Kidney (tissue), 14 donors: Measurements from ENCODE around the gene KRTAP4-4. TPM values are rescaled to one million over a fixed set of nuclear protein-coding genes. Genes with fewer than 3 reads are reported as not detected.
A peak's percentile ranks its signal among the peaks of the same experiment; 100 is the strongest.
"Not testable (repeated sequence)": the region's sequence is repeated elsewhere in the genome, so short reads cannot be mapped to it uniquely, and the experiment has no call there.

Experiments used
- DNase-seq, 5 donors: peaks; one replicate each; pipeline ENCODE4 v3.0.0-alpha.2; 2013 to 2020
- FAIRE-seq: peaks from 2 replicates; lab custom pipeline; 2012; peaks lifted over from hg19 to GRCh38; lab: Jason Lieb, UNC
- H3K27ac ChIP-seq, 2 donors: one replicate each; pipeline ENCODE4 v1.7.0; 2013; ENCODE audit warnings: low read depth in 2 of 2, low read length in 2 of 2, inconsistent platforms in 1 of 2
- H3K27me3 ChIP-seq: one replicate; pipeline ENCODE4 v1.7.1; 2013; ENCODE audit warnings: low read length, inconsistent platforms; ENCODE audit not compliant: control insufficient read depth, insufficient read depth
- H3K36me3 ChIP-seq, 3 donors: one replicate each; pipeline versions ENCODE4 v1.7.0 to v1.7.1; 2013; ENCODE audit warnings: low read length in 3 of 3, control low read depth in 1 of 3, inconsistent platforms in 1 of 3; ENCODE audit not compliant: insufficient read depth in 3 of 3, control insufficient read depth in 2 of 3
- H3K4me1 ChIP-seq, 3 donors: one replicate each; pipeline versions ENCODE4 v1.7.0 to v1.7.1; 2013; ENCODE audit warnings: low read length in 3 of 3, inconsistent platforms in 1 of 3, low read depth in 1 of 3; ENCODE audit not compliant: control insufficient read depth in 2 of 3, insufficient read depth in 2 of 3
- H3K4me3 ChIP-seq, 3 donors: one replicate each; pipeline versions ENCODE4 v1.7.0 to v1.8.1; 2013; ENCODE audit warnings: low read length in 3 of 3, control low read depth in 1 of 3, inconsistent platforms in 1 of 3
- H3K9ac ChIP-seq, 3 donors: one replicate each; pipeline versions ENCODE4 v1.7.0 to v1.7.1; 2013; ENCODE audit warnings: low read length in 3 of 3, control low read depth in 1 of 3, inconsistent platforms in 1 of 3
- H3K9me3 ChIP-seq, 3 donors: one replicate each; pipeline versions ENCODE4 v1.7.0 to v1.7.1; 2013; ENCODE audit warnings: low read length in 3 of 3, control low read depth in 1 of 3, inconsistent platforms in 1 of 3; ENCODE audit not compliant: control insufficient read depth in 2 of 3, insufficient read depth in 1 of 3
- intact Hi-C: fragments of 100-400 bp; cut with DNase I; formaldehyde crosslinking; loops from one replicate; pipeline ENCODE4 v1.11.1; 2022
- polyA plus RNA-seq: library from polyadenylated mRNA; stranded (reverse); fragments of 350-450 nt; fragmentation: Illumina TruSeq; extraction: RNeasy Lipid Tissue Mini Kit (QIAGEN cat#74804); gene quantifications from one replicate; pipeline ENCODE4 v1.2.3, GENCODE V29; 2014; ENCODE audit warnings: low read depth, low replicate concordance; ENCODE audit not compliant: insufficient read depth
- total RNA-seq: library from RNA; stranded (reverse); fragmentation: NEBNext Ultra II Directional; extraction: Animal tissue kit (Norgen Biotek cat#: 25700); gene quantifications from one replicate; pipeline ENCODE4 v1.2.1, GENCODE V29; 2021
- TF ChIP-seq, protein P1 (sequence below): IDR thresholded peaks from 3 replicates; pipeline ENCODE4 v1.5.1; 2012; ENCODE audit warnings: mild to moderate bottlenecking, moderate library complexity, borderline replicate concordance; ENCODE audit not compliant: insufficient read depth; ENCODE audit errors: extremely low read depth
- donor health status: control.
- donor health status: control.
- donor health status: control.
- donor health status: control.
- donor health status: control.
- donor health status: DM: yes; HTN: yes; CAD: no.
- donor health status: Normal renal cell carcinoma (clear cell type).

Gene KRTAP4-4
- total and polyA plus RNA-seq, 2 donors from 2014 or later: not detected

DNA sequence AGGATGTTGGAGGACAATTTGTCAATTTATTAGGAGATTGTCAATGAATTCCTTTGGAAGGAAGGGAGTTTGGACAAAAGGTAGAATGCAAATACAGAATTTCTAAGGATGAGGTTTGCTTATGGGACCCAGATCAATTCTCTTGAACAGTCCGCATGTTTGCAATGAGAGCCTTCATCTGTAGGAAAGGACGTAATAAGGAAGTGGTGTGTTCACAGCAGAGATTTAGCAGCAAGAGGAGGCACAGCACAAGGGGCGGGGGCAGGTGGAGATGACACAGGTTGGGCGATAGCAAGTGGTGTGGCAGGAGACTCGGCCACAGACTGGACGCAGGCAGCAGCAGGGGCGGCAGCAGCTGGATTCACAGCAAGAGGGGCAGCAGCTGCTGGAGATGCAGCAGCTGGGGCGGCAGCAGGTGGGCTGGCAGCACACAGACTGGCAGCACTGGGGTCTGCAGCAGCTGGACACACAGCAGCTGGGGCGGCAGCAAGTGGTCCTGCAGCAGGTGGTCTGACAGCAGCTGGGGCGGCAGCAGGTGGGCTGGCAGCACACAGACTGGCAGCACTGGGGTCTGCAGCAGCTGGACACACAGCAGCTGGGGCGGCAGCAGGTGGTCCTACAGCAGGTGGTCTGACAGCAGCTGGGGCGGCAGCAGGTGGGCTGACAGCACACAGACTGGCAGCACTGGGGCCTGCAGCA, 37.1 kb downstream of the KRTAP4-4 start:
- H3K36me3 ChIP-seq, H3K27me3 ChIP-seq, intact Hi-C loops, FAIRE-seq, H3K27ac ChIP-seq, H3K9me3 ChIP-seq, H3K4me1 ChIP-seq, H3K4me3 ChIP-seq, H3K9ac ChIP-seq, DNase-seq: not testable (repeated sequence)

DNA sequence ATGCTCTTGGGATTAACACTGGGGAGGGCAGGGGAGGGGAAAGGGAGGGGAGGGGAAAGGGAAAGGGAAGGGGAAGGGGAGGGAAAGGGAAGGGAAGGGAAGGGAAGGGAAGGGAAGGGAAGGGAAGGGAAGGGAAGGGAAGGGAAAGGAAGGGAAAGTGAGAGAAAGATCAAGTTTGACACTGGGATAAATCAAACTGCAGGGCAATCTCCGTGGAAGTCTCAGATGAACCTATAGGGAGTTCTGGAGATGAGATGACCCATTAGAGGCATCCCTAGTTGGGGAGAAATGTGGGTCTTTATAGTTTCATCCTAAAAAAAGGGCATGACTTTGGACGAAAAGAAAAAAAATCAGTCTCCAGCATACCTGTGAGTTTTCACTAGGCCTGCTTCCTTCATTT, 38.8 kb downstream of the KRTAP4-4 start:
- no peak for FAIRE-seq

DNA sequence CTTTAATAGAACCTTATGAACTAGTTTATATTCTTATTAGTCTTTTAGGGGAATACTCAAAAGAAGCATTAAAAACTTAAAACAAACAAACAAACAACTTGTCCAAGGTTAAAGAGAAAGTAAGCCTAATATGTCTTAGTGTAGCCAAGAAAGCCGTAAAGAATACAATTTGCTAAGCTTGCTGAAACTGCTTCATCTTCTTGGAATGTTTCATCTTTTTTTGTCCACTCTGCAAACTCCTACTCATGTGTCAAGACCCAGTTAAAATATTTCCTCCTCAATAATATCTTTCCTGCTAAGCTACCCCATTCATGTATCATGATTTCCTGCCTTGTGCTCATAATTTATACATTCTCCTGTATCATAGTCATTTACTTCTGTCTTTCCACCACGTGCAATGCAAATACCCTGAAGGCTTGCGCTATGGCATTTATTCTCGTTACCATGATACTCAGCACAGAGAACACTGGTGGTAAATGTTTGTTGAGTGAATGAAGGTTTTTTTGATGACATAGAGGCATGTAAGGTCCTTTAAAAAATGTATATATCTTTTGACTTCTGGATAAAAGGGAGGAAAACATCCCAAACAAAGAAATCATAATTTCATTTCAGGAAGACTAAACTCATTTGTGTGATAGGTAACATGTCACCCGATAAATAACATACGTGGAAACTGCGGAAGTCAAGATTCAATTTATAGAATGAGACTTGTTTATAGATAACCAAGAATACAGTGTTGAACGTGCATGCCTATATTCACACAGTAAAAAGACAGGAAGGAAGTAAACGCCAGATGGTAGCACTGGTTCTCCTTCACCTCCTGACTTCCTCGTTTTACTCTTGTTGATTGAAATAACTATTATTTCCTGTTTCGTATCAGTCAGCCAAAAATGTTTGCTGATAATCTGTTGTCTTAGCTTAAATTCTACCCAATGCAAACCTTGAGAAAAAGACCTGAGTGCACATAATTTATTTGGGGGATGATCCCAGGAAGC, 40.6 kb downstream of the KRTAP4-4 start:
- FAIRE-seq, DNase-seq, H3K4me3 ChIP-seq, intact Hi-C loops, H3K27me3 ChIP-seq, H3K9me3 ChIP-seq, H3K9ac ChIP-seq, H3K27ac ChIP-seq, H3K36me3 ChIP-seq, H3K4me1 ChIP-seq: not testable (repeated sequence)

More for the DNA sequence above, 38.8 kb downstream of the KRTAP4-4 start:
- Histone ChIP-seq H3K27ac (no peak overlapping the region), H3K4me1 (no peaks in the 10 kb centered on the region), H3K4me3 (no peak overlapping the region), H3K9me3 (no peaks in the 10 kb centered on the region), H3K9ac (no peak overlapping the region), H3K27me3 (no peaks in the 10 kb centered on the region), H3K36me3 (no peaks in the 10 kb centered on the region)
- intact Hi-C loops: no loop called here
- no peak for DNase-seq
- TF ChIP-seq, protein P1, sequence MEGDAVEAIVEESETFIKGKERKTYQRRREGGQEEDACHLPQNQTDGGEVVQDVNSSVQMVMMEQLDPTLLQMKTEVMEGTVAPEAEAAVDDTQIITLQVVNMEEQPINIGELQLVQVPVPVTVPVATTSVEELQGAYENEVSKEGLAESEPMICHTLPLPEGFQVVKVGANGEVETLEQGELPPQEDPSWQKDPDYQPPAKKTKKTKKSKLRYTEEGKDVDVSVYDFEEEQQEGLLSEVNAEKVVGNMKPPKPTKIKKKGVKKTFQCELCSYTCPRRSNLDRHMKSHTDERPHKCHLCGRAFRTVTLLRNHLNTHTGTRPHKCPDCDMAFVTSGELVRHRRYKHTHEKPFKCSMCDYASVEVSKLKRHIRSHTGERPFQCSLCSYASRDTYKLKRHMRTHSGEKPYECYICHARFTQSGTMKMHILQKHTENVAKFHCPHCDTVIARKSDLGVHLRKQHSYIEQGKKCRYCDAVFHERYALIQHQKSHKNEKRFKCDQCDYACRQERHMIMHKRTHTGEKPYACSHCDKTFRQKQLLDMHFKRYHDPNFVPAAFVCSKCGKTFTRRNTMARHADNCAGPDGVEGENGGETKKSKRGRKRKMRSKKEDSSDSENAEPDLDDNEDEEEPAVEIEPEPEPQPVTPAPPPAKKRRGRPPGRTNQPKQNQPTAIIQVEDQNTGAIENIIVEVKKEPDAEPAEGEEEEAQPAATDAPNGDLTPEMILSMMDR: no peak

DNA sequence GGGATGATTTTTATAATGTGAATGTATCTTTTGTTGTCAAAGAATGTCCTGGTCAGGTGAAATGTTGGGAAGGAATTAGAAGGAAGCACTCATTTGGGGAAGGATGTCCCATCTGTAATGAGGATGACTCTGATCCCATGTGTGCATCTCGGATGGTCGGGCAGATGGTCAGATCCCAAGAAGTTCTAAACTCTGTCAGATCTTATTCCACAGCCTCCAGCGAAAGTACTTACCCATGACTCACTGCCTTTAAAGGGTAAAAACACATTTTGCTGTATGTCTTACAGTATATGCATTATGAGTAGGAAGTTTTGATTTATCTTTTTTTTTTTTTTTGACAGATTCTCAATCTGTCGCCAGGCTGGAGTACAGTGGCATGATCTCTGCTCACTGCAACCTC, 41.8 kb downstream of the KRTAP4-4 start:
- Histone ChIP-seq H3K36me3 (no peaks in the 10 kb centered on the region), H3K27me3 (no peaks in the 10 kb centered on the region), H3K27ac (no peak overlapping the region), H3K4me3 (no peak overlapping the region), H3K9me3 (no peaks in the 10 kb centered on the region), H3K9ac (no peak overlapping the region), H3K4me1 (no peaks in the 10 kb centered on the region)
- DNase-seq (no peak), FAIRE-seq (no peak)
- TF ChIP-seq, protein P1: no peak
- intact Hi-C loops: no loop called here

DNA sequence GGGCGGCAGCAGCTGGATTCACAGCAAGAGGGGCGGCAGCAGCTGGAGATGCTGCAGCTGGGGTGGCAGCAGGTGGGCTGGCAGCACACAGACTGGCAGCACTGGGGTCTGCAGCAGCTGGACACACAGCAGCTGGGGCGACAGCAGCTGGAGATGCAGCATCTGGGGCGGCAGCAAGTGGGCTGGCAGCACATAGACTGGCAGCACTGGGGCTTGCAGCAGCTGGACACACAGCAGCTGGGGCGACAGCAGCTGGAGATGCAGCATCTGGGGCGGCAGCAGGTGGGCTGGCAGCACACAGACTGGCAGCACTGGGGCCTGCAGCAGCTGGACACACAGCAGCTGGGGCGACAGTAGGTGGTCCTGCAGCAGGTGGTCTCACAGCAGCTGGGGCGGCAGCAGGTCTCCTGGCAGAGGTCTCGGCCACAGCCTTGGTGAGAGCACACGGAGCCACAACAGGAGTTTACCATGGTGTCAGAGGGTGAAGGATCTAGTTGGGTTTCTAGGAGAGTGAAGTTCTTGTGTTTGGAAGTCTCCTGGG, 42.6 kb downstream of the KRTAP4-4 start, which contains the start of gene KRTAP4-11:
KRTAP4-11 (minus strand) TSS at position 528 of the 541 bp plus-strand sequence; CDS start at position 470, 58 bp downstream.
- peak in 1 of 5 donors; percentile 24 for DNase-seq
- H3K4me1 ChIP-seq, H3K27me3 ChIP-seq, FAIRE-seq, H3K36me3 ChIP-seq, H3K27ac ChIP-seq, H3K9ac ChIP-seq, H3K9me3 ChIP-seq, H3K4me3 ChIP-seq, intact Hi-C loops: not testable (repeated sequence)
